HG03060 (cell line): ENCODE results near the gene TTC16.
A peak's percentile ranks its signal among the peaks of the same experiment; 100 is the strongest.

Experiments used
- ATAC-seq: cut with Tn5 transposase; IDR thresholded peaks from one replicate; pipeline ENCODE4 v1.9.1; 2021; ENCODE audit warnings: low read depth, moderate number of reproducible peaks; ENCODE audit not compliant: unreplicated experiment

Gene TTC16

GRCh38 chr9:127697575-127697974, 18.3 kb upstream of the TTC16 start:
- ATAC-seq = no peak

GRCh38 chr9:127698386-127698785, 17.5 kb upstream of the TTC16 start:
- no peak for ATAC-seq

DNA sequence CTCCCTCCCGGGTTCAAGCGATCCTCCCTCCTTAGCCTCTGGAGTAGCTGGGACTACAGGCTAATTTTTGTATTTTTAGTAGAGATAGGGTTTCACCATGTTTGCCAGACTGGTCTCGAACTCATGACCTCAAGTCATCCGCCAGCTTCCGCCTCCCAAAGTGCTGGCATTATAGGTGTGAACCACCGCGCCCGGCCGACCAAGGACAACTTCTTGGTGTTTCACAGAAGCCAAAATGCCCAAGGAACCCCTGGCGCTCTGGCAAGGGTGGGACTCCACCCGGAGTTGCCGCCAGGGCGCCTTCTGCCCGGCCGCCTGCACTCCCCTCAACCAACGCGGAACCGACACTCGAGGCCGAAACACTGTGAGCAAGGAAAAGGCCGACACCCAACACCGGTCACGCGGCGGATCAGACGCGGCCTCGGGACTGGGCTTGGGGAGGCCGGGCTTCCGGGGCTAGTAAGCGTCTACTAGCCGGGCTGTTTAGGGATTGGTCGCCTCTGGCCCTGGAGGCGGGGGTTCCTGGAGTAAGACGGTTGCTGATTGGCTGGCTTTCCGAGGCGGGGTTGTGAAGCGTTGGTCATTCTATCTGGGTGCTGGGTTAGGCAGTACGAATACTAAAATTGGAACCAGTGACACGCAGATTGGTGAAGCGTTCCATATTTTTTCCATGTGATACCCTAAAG, 16.8 kb upstream of the TTC16 start:
- peak; percentile 76 for ATAC-seq

GRCh38 chr9:127700140-127700539, 15.7 kb upstream of the TTC16 start:
- ATAC-seq = no peak

- no peak for ATAC-seq
These were observed 15.2 kb upstream of the TTC16 start for GRCh38 chr9:127700594-127701255.

DNA sequence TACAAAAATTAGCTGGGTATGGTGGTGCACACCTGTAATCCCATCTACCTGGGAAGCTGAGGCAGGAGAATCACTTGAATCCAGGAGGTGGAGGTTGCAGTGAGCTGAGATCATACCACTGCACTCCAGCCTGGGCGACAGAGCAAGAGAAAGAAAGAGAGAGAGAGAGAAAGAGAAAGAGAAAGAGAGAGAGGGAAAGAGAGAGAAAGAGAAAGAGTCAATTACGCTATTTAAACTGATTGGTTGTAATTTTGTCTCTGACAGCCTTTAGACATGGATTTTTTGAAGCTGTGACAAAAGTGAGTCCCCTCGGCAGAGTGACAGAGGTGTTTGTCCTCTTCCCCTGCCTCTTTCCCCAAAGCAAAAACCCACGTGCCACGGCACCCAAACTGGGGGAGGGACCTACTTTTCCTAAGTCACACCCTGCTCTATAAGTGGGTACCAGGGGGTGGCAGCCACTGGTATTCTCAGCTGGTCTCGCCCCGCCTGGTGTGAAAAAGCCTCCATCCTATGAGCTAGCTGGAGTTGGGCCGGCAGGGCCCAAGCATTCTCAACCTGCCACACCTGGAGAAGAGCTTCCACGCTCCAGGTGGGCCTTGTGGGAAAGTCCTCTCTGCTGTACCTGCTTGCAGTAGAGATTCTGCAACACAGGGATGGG, 12.5 kb upstream of the TTC16 start:
- ATAC-seq = no peak

DNA sequence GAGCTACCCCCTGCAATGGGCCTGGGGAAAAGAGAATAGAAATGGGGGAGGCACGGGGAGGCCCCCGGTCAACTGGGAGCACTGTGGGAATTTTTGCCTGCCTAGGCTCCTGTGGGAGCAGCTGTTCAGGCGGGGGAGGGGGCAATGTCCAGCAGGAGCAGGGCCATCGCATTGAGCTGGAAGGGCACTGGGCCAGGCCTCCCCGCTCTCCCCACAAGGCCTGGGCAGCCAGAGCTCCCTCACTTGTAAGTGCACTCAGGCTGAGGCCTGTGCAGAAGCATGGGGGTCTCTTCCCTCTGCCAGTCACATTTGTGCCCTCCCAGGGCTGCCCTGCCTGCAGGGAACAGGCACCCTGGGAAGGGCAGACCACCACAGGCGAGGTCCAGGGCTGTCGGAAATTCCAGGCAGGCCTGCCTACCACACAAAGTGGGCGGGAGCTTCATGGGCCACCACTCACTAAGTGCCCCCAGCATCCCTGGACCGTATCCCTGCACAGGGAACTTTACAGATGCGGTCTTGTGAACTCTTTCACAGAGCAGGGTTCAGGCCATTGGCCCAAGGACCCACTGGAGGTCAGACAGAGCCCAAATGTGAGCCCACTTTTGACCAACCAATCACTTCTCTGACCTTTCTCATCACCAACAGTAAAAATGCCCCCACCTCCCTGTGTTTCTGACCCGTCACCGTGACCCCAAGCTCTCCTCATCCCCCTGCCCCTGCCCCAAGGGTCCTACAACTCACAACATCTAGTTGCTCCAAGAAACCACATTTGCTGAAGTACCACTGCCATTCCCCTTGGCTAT, 10.1 kb upstream of the TTC16 start:
- ATAC-seq = no peak

GRCh38 chr9:127706836-127707241, 9.0 kb upstream of the TTC16 start, which contains the start of gene CFAP157:
Gene CFAP157 (plus strand): TSS chr9:127706988. CDS start chr9:127707032, 44 bp downstream.
- ATAC-seq = no peak

- ATAC-seq = peak; percentile 60
These were observed 8.1 kb upstream of the TTC16 start for GRCh38 chr9:127707766-127708165.

- ATAC-seq = no peak
These were observed 6.8 kb upstream of the TTC16 start for GRCh38 chr9:127708952-127709587.

DNA sequence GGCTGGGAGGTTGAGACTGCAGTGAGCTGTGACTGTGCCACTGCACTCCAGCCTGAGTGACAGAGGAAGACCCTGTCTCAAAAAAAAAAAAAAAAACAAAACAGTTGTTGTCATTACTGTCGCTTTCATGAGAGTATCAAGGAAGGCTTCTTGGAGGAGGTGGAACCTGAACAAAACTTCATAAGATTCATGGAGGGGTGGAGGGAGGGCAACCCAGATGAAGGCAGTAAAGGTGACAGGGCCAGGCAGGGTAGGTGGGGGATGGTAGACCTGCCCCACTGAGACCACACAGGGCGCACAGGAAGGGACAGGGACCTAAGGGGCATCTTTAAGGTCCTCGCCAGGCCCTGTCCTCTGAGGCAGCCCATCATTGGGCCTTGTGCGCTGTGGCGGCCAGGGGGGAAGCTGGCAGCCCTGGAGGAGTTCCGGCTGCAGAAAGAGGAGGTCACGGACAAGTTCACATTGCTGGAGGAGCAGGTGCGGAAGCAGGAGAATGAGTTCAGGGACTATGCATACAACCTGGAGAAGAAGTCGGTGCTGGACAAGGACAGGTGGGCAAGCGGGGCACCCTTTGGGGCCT, 5.6 kb upstream of the TTC16 start:
- no peak for ATAC-seq

GRCh38 chr9:127711226-127711701, 4.6 kb upstream of the TTC16 start:
- ATAC-seq = no peak

DNA sequence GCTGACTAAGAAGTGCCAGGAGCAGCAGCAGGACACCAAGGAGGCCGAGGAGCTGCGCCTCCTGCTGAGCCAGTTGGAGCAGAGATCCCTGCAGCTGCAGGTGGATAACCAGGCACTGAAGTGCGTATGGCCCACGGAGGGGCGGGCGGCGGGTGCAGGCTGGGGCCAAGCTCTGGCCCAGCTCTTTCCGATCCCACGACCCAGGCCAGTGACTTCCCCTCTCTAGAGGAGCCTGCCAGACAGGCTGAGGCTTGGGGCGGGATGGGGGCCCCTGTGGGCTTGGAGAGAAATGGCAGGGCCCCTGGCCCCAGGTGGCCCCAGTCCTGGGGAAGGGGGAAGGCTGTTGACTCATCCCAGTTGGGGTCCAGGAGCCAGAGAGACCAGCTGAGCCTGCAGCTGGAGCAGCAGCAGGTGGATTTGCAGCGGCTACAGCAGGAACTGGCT, 4.0 kb upstream of the TTC16 start:
- no peak for ATAC-seq

DNA sequence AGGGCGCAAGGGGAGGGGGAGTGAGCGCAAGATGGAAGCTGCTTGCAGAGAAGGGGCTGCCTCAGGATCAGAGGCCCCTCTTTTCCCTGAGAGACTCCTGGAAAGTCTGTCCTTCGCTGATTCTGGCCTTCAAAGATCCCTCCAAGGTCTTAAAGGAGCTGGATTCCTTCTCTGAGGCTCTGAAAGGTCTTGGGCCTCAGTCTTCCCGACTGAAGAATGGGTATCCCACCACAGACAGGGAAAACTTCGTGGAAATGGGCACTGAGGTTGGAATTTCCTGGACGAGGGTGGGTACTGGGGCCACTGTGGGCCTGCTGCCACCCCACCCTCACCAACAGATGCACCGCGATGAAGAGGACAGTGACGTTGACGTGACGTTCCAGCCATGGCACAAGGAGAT, 3.5 kb upstream of the TTC16 start:
- no peak for ATAC-seq

GRCh38 chr9:127712867-127713266, 3.0 kb upstream of the TTC16 start:
- ATAC-seq = no peak

GRCh38 chr9:127714020-127714750, 1.7 kb upstream of the TTC16 start:
- no peak for ATAC-seq

- no peak for ATAC-seq
These were observed 869 bp upstream of the TTC16 start for GRCh38 chr9:127714951-127715469.

DNA sequence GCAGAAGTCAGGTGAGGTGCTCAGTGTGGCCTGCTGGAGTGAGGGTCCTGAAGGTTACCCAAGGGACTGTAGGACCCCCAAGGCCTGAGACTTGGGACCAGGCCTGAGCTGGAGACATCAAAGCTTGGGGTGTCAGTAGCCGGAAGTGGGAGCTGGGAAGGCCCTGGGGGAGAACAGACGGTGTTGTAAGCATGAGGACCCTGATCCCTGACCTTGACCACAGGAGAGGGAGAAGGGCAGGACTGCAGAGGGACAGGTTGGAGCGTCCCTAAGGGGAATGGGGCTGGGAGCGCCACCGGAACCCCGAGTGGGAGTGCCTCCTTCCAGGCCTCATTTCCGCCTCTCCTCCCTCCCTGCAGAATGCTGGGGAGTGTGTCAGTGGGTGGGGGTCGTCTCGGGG, 533 bp downstream of the TTC16 start:
- ATAC-seq = no peak

GRCh38 chr9:127717766-127718165, 1.9 kb downstream of the TTC16 start:
- ATAC-seq = no peak
